SK-N-MC (cell line): Measurements from ENCODE around the gene EEFSEC.

ENCODE experiments used
- EZH2 ChIP-seq: fragments of 200-600 bp; sonication (generic); IDR thresholded peaks from one replicate; pipeline ENCODE4 v1.6.1; 2017; ENCODE audit warnings: antibody characterized with exemption
- FOXP2 ChIP-seq: optimal IDR thresholded peaks from 2 replicates; pipeline ENCODE3; 2011; ENCODE audit warnings: mild to moderate bottlenecking, moderate library complexity; ENCODE audit not compliant: insufficient read depth; ENCODE audit errors: extremely low read length, control extremely low read depth
- POLR2AphosphoS5 ChIP-seq: IDR thresholded peaks from 2 replicates; pipeline ENCODE4 v1.6.1; 2012; ENCODE audit warnings: mild to moderate bottlenecking, low read depth, low read length, borderline replicate concordance

DNA sequence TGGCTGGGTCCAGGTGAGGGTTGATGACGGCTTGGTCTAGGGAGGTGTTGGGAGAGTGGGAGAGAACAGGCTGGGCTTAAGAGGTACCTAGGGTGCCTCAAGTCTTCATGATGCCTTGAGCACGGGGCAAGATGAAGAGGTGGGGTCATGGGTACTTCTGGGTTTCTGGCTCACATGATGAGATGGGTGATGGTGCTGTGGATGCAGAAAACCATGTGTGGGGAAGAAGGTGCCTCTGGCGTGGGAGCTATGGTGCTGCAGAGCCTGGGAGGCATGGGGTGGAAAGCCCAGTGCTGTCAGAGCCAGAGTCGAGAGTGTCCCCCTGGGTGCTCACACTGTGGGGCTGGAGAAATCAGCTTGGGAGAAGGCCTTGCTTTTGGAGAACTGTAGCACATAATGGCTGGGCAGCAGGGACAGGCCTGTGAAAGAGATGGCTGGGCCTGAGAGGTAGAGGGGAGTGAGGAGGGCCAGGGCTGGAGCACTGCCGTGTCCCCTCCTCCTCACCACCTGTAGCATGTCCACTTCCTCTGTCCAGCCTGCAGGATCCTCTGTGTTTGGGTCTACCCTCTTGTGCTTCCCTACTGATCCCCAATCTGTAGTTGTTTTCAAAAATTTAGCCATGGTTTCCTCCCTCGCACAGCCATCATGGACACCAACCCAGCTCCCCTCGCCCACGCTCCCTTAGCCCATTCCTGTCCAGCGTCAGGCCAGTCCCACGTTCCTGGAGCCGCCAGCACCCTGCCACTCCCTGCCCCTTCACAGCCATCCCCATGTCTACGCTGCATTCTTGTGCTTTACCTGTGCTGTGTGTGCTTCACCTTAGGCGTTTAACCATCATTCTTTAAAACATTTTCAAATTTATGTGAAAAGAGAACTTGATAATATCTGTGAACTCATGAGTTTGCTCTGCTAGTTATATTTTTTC, 132.0 kb downstream of the EEFSEC start:
- no peak for TF ChIP-seq EZH2
- no peak for TF ChIP-seq POLR2AphosphoS5
- no peak for TF ChIP-seq FOXP2
